HepG2 (cell line): ENCODE data around the gene PIGC. TPM values are rescaled to one million over a fixed set of nuclear protein-coding genes. Genes with fewer than 3 reads are reported as not detected.

Source experiments
- ATAC-seq: fragments of 200-7000 bp; cut with Tn5 transposase; 3 replicates; pipeline ENCODE4 v1.9.1; 2020; ENCODE audit warnings: mild to moderate bottlenecking, moderate library complexity
- BruUV-seq: library from RNA; stranded (reverse); fragments of 400-500 nt; replicated peaks from 2 replicates; lab custom pipeline; 2021; lab: Mats Ljungman, UMichigan
- CTCF ChIA-PET: fragments of 300-600 bp; formaldehyde crosslinking; extraction: SDS; loops from one replicate; lab custom pipeline; 2021; ENCODE audit warnings: low total read pairs, inconsistent platforms, low intra/inter-chr PET ratio; lab: Yijun Ruan, JAX
- POLR2A ChIA-PET: fragments of 350-600 bp; sonication (Branson Sonifier 250); formaldehyde crosslinking; loops from one replicate; lab custom pipeline; 2020; ENCODE audit warnings: antibody characterized with exemption, inconsistent platforms; lab: Yijun Ruan, JAX
- DNase-seq: peaks from one replicate; pipeline ENCODE4 v3.0.0-alpha.2; 2015; ENCODE audit warnings: low spot score
- FAIRE-seq: peaks from 3 replicates; lab custom pipeline; 2011; peaks lifted over from hg19 to GRCh38; lab: Jason Lieb, UNC
- H2AFZ ChIP-seq: one replicate; pipeline ENCODE4 v1.6.1; 2011; ENCODE audit warnings: low read length, inconsistent platforms
- H3K27ac ChIP-seq: fragments of 300-600 bp; 3 replicates; pipeline ENCODE4 v1.8.0; 2011; ENCODE audit warnings: mixed run types, mild to moderate bottlenecking, mixed read lengths, low read length, inconsistent platforms; ENCODE audit not compliant: insufficient read depth; ENCODE audit errors: extremely low read length
- H3K27me3 ChIP-seq, 2 experiments: fragments of 200-600 bp in 1 of 2; 2 replicates in 1 of 2; 3 replicates in 1 of 2; pipeline versions ENCODE4 v1.6.0 to v1.8.0; 2011; ENCODE audit warnings: low read length in 2 of 2, mild to moderate bottlenecking in 2 of 2, moderate library complexity in 2 of 2, inconsistent platforms in 1 of 2; ENCODE audit not compliant: insufficient read depth in 2 of 2, control insufficient read depth in 1 of 2
- H3K36me3 ChIP-seq, 2 experiments: fragments of 200-600 bp in 1 of 2; replicated peaks in 1 of 2; 2 replicates in 1 of 2; 3 replicates in 1 of 2; pipeline versions ENCODE4 v1.5.1 to v1.8.0; 2011; ENCODE audit warnings: low read length in 2 of 2, inconsistent platforms in 1 of 2; ENCODE audit not compliant: insufficient read depth in 2 of 2, control insufficient read depth in 1 of 2
- H3K4me1 ChIP-seq: 2 replicates; pipeline ENCODE4 v1.5.1; 2012; ENCODE audit warnings: low read length, inconsistent platforms; ENCODE audit not compliant: insufficient read depth
- H3K4me2 ChIP-seq: 2 replicates; pipeline ENCODE4 v1.6.0; 2011; ENCODE audit warnings: low read depth, low read length, inconsistent platforms
- H3K4me3 ChIP-seq, 3 experiments: fragments of 200-600 bp in 1 of 3; sonication (generic), shearing (Covaris generic) in 1 of 3; replicated peaks in 1 of 3; 2 replicates each; pipeline ENCODE4 v1.5.1; 2011 to 2016; ENCODE audit warnings: low read length in 3 of 3, inconsistent platforms in 2 of 3, low read depth in 2 of 3, mild to moderate bottlenecking in 2 of 3, control low read depth in 1 of 3, mixed read lengths in 1 of 3; ENCODE audit not compliant: insufficient read depth in 1 of 3
- H3K79me2 ChIP-seq: one replicate; pipeline ENCODE4 v1.6.1; 2011; ENCODE audit warnings: low read length, inconsistent platforms; ENCODE audit not compliant: insufficient read depth
- H3K9ac ChIP-seq: 2 replicates; pipeline ENCODE4 v1.6.0; 2011; ENCODE audit warnings: mild to moderate bottlenecking, low read depth, low read length, inconsistent platforms; ENCODE audit not compliant: insufficient read depth
- H3K9me3 ChIP-seq: 2 replicates; pipeline ENCODE4 v1.5.1; 2012; ENCODE audit warnings: mild to moderate bottlenecking, low read length
- H4K20me1 ChIP-seq: 2 replicates; pipeline ENCODE4 v1.6.0; 2011; ENCODE audit warnings: inconsistent platforms, mild to moderate bottlenecking, low read length, moderate library complexity; ENCODE audit not compliant: insufficient read depth
- FIP1L1 ChIP-seq: fragments of 200-400 bp; formaldehyde crosslinking; IDR thresholded peaks from 2 replicates; pipeline ENCODE4 v1.6.1; 2018; ENCODE audit warnings: low read depth, mild to moderate bottlenecking, low read length, moderate library complexity, borderline replicate concordance; ENCODE audit not compliant: insufficient read depth
- FOXC1 ChIP-seq: sonication (generic); formaldehyde crosslinking; IDR thresholded peaks from 2 replicates; pipeline ENCODE4 v1.8.0; 2022; ENCODE audit warnings: mild to moderate bottlenecking, missing genetic modification reagents, borderline replicate concordance
- FOXP4 ChIP-seq: sonication (generic); formaldehyde crosslinking; IDR thresholded peaks from 2 replicates; pipeline ENCODE4 v1.4.0; 2020; ENCODE audit warnings: missing genetic modification reagents
- GZF1 ChIP-seq: sonication (generic); formaldehyde crosslinking; IDR thresholded peaks from 2 replicates; pipeline ENCODE4 v1.5.1; 2020; ENCODE audit warnings: mild to moderate bottlenecking, missing genetic modification reagents
- HMG20A ChIP-seq: IDR thresholded peaks from 2 replicates; pipeline ENCODE4 v1.6.1; 2016; ENCODE audit warnings: borderline replicate concordance
- MIER3 ChIP-seq: IDR thresholded peaks from 2 replicates; pipeline ENCODE4 v1.6.1; 2016; ENCODE audit warnings: missing compliant biosample characterization, borderline replicate concordance
- MXD3 ChIP-seq: IDR thresholded peaks from 2 replicates; pipeline ENCODE4 v1.6.1; 2016; ENCODE audit warnings: mild to moderate bottlenecking, missing biosample characterization, missing genetic modification reagents
- TMF1 ChIP-seq: sonication (generic); formaldehyde crosslinking; IDR thresholded peaks from 2 replicates; pipeline ENCODE4 v1.8.1; 2022; ENCODE audit warnings: low read depth, missing genetic modification reagents
- U2AF2 ChIP-seq: fragments of 200-400 bp; formaldehyde crosslinking; IDR thresholded peaks from 2 replicates; pipeline ENCODE4 v1.6.1; 2017; ENCODE audit warnings: low read depth, mild to moderate bottlenecking, low read length
- ZFP36L1 ChIP-seq: sonication (generic); formaldehyde crosslinking; IDR thresholded peaks from 2 replicates; pipeline ENCODE4 v1.8.0; 2022; ENCODE audit warnings: mild to moderate bottlenecking, missing genetic modification reagents, moderate library complexity
- ZKSCAN1 ChIP-seq: fragments of 150-350 bp; IDR thresholded peaks from 2 replicates; pipeline ENCODE4 v1.6.1; 2014; ENCODE audit warnings: low read length
- ZNF432 ChIP-seq: sonication (generic); formaldehyde crosslinking; IDR thresholded peaks from 2 replicates; pipeline ENCODE4 v1.5.0; 2020; ENCODE audit warnings: missing genetic modification reagents, mild to moderate bottlenecking, borderline replicate concordance
- ZNF574 ChIP-seq: sonication (generic); formaldehyde crosslinking; IDR thresholded peaks from 2 replicates; pipeline ENCODE4 v1.4.0; 2020; ENCODE audit warnings: missing genetic modification reagents
- WGBS: methylation state at CpG from one replicate; pipeline ENCODE4 v1.1.6; 2017; ENCODE audit warnings: low lambda C conversion rate; 5-methylcytosine and 5-hydroxymethylcytosine counted together
- in situ Hi-C: cut with HindIII; loops from 2 replicates; pipeline ENCODE4 v1.10.0; 2017; ENCODE audit warnings: low pct_unique_long_range_greater_than_20kb; ENCODE audit not compliant: extremely low pct_ligation_motif_present
- intact Hi-C: fragments of 100-400 bp; cut with micrococcal nuclease; formaldehyde crosslinking; loops from one replicate; pipeline ENCODE4 v1.10.0; 2022; ENCODE audit not compliant: unreplicated experiment
- polyA plus RNA-seq, 8 experiments: library from polyadenylated mRNA; depleted of rRNA in 3 of 8; stranded (reverse) in 7 of 8; unstranded in 1 of 8; fragments of >200 nt; fragmentation: Illumina TruSeq in 4 of 8; extraction: Trizol in 4 of 8; gene quantifications; 2 replicates each; pipeline versions ENCODE4 v1.2.1 to v1.2.3, GENCODE V29; 2011 to 2016; ENCODE audit warnings: low read depth in 4 of 8, missing spikeins in 1 of 8, mixed read lengths in 1 of 8; ENCODE audit not compliant: insufficient read depth in 1 of 8
- total RNA-seq, 5 experiments: library from RNA; depleted of rRNA; stranded (reverse); fragments of >200 nt; fragmentation: Illumina TruSeq; extraction: Trizol; gene quantifications; 2 replicates each; pipeline ENCODE4 v1.2.3, GENCODE V29; 2016; ENCODE audit warnings: low read depth in 1 of 5

The PIGC gene
- total and polyA plus RNA-seq, 2 of the 13 experiments (the other 11 are each of a cell fraction or from before 2014, with no cell fraction given) = 26.7 to 29.5 TPM

GRCh38 chr1:172472495-172472894 is 28.6 kb upstream of the PIGC start:
- DNase-seq (no peak), ATAC-seq (no peak), FAIRE-seq (no peak)
- no peaks in the 10 kb centered on the region for H3K79me2 ChIP-seq
- CTCF ChIA-PET = no interaction called here
- no peaks in the 10 kb centered on the region for H4K20me1 ChIP-seq
- no peaks in the 10 kb centered on the region for H3K36me3 ChIP-seq
- H3K27me3 ChIP-seq = no peaks in the 10 kb centered on the region
- H3K4me1 ChIP-seq = peaks cover 82% of the 10 kb centered on the region
- in situ Hi-C loops = loop anchor here (5.0 kb wide), 1 partner anchor 60 kb away; the partner anchor contains the start of gene SUCO
- H3K4me3 ChIP-seq = no peak overlapping the region
- TF ChIP-seq MIER3 (no peak), U2AF2 (no peak), MXD3 (CRISPR knock-in tag) (no peak)
- no peak overlapping the region for H3K27ac ChIP-seq
- BruUV-seq = no TSS peak
- no peak overlapping the region for H3K4me2 ChIP-seq
- no peak overlapping the region for H2AFZ ChIP-seq
- H3K9me3 ChIP-seq = no peaks in the 10 kb centered on the region
- intact Hi-C loops = no loop called here
- POLR2A ChIA-PET = interaction anchor here (1.2 to 2.5 kb wide), 2 partner anchors 9 to 60 kb away, joined by 3 to 13 read pairs; partner anchors contain the start of gene SUCO
- no peak overlapping the region for H3K9ac ChIP-seq
- 21% methylated on average over 1 of the region's 1 CpG for WGBS

GRCh38 chr1:172471666-172472065 is 27.8 kb upstream of the PIGC start:
- H3K4me1 ChIP-seq = peaks cover 91% of the 10 kb centered on the region
- ATAC-seq = no peak
- no TSS peak for BruUV-seq

More at GRCh38 chr1:172471666-172472065, 27.8 kb upstream of the PIGC start:
- H3K4me3 ChIP-seq = no peak overlapping the region
- no peaks in the 10 kb centered on the region for H3K27me3 ChIP-seq
- TF ChIP-seq ZFP36L1 (no peak), FOXP4 (CRISPR knock-in tag) (no peak), HMG20A (no peak), ZNF574 (CRISPR knock-in tag) (no peak), GZF1 (CRISPR knock-in tag) (no peak), ZNF432 (CRISPR knock-in tag) (no peak), FOXC1 (CRISPR knock-in tag) (no peak), ZKSCAN1 (no peak), TMF1 (CRISPR knock-in tag) (no peak), FIP1L1 (no peak)
- TF ChIP-seq, all 625 proteins: peak for 0
- H3K79me2 ChIP-seq = no peaks in the 10 kb centered on the region
- no peak overlapping the region for H2AFZ ChIP-seq
- ChIA-PET CTCF (no interaction called here), POLR2A (interaction anchor here (2.5 kb wide), 1 partner anchor 61 kb away, joined by 13 read pairs; the partner anchor contains the start of gene SUCO)
- H4K20me1 ChIP-seq = no peaks in the 10 kb centered on the region
- 91% methylated on average over 1 of the region's 1 CpG for WGBS
- H3K9ac ChIP-seq = no peak overlapping the region
- no peak overlapping the region for H3K27ac ChIP-seq
- FAIRE-seq = no peak
- intact Hi-C loops = no loop called here
- H3K4me2 ChIP-seq = no peak overlapping the region
- no peak for DNase-seq
- H3K36me3 ChIP-seq = no peaks in the 10 kb centered on the region
- no peaks in the 10 kb centered on the region for H3K9me3 ChIP-seq
- in situ Hi-C loops = loop anchor here (5.0 kb wide), 1 partner anchor 61 kb away; the partner anchor contains the start of gene SUCO
